HepG2 (cell line): ENCODE measurements around the gene SEZ6. TPM values are rescaled to one million over a fixed set of nuclear protein-coding genes. Genes with fewer than 3 reads are reported as not detected.

Experiments
- ATAC-seq: fragments of 200-7000 bp; cut with Tn5 transposase; 3 replicates; pipeline ENCODE4 v1.9.1; 2020; ENCODE audit warnings: mild to moderate bottlenecking, moderate library complexity
- BruUV-seq: library from RNA; stranded (reverse); fragments of 400-500 nt; replicated peaks from 2 replicates; lab custom pipeline; 2021; lab: Mats Ljungman, UMichigan
- CTCF ChIA-PET: fragments of 300-600 bp; formaldehyde crosslinking; extraction: SDS; loops from one replicate; lab custom pipeline; 2021; ENCODE audit warnings: low total read pairs, inconsistent platforms, low intra/inter-chr PET ratio; lab: Yijun Ruan, JAX
- POLR2A ChIA-PET: fragments of 350-600 bp; sonication (Branson Sonifier 250); formaldehyde crosslinking; loops from one replicate; lab custom pipeline; 2020; ENCODE audit warnings: antibody characterized with exemption, inconsistent platforms; lab: Yijun Ruan, JAX
- DNase-seq: peaks from one replicate; pipeline ENCODE4 v3.0.0-alpha.2; 2015; ENCODE audit warnings: low spot score
- FAIRE-seq: peaks from 3 replicates; lab custom pipeline; 2011; peaks lifted over from hg19 to GRCh38; lab: Jason Lieb, UNC
- H2AFZ ChIP-seq: one replicate; pipeline ENCODE4 v1.6.1; 2011; ENCODE audit warnings: low read length, inconsistent platforms
- H3K27ac ChIP-seq: fragments of 300-600 bp; 3 replicates; pipeline ENCODE4 v1.8.0; 2011; ENCODE audit warnings: mixed run types, mild to moderate bottlenecking, mixed read lengths, low read length, inconsistent platforms; ENCODE audit not compliant: insufficient read depth; ENCODE audit errors: extremely low read length
- H3K27me3 ChIP-seq, 2 experiments: fragments of 200-600 bp in 1 of 2; 2 replicates in 1 of 2; 3 replicates in 1 of 2; pipeline versions ENCODE4 v1.6.0 to v1.8.0; 2011; ENCODE audit warnings: low read length in 2 of 2, mild to moderate bottlenecking in 2 of 2, moderate library complexity in 2 of 2, inconsistent platforms in 1 of 2; ENCODE audit not compliant: insufficient read depth in 2 of 2, control insufficient read depth in 1 of 2
- H3K36me3 ChIP-seq, 2 experiments: fragments of 200-600 bp in 1 of 2; replicated peaks in 1 of 2; 2 replicates in 1 of 2; 3 replicates in 1 of 2; pipeline versions ENCODE4 v1.5.1 to v1.8.0; 2011; ENCODE audit warnings: low read length in 2 of 2, inconsistent platforms in 1 of 2; ENCODE audit not compliant: insufficient read depth in 2 of 2, control insufficient read depth in 1 of 2
- H3K4me1 ChIP-seq: 2 replicates; pipeline ENCODE4 v1.5.1; 2012; ENCODE audit warnings: low read length, inconsistent platforms; ENCODE audit not compliant: insufficient read depth
- H3K4me2 ChIP-seq: 2 replicates; pipeline ENCODE4 v1.6.0; 2011; ENCODE audit warnings: low read depth, low read length, inconsistent platforms
- H3K4me3 ChIP-seq, 3 experiments: fragments of 200-600 bp in 1 of 3; sonication (generic), shearing (Covaris generic) in 1 of 3; replicated peaks in 1 of 3; 2 replicates each; pipeline ENCODE4 v1.5.1; 2011 to 2016; ENCODE audit warnings: low read length in 3 of 3, inconsistent platforms in 2 of 3, low read depth in 2 of 3, mild to moderate bottlenecking in 2 of 3, control low read depth in 1 of 3, mixed read lengths in 1 of 3; ENCODE audit not compliant: insufficient read depth in 1 of 3
- H3K79me2 ChIP-seq: one replicate; pipeline ENCODE4 v1.6.1; 2011; ENCODE audit warnings: low read length, inconsistent platforms; ENCODE audit not compliant: insufficient read depth
- H3K9ac ChIP-seq: 2 replicates; pipeline ENCODE4 v1.6.0; 2011; ENCODE audit warnings: mild to moderate bottlenecking, low read depth, low read length, inconsistent platforms; ENCODE audit not compliant: insufficient read depth
- H3K9me3 ChIP-seq: 2 replicates; pipeline ENCODE4 v1.5.1; 2012; ENCODE audit warnings: mild to moderate bottlenecking, low read length
- H4K20me1 ChIP-seq: 2 replicates; pipeline ENCODE4 v1.6.0; 2011; ENCODE audit warnings: inconsistent platforms, mild to moderate bottlenecking, low read length, moderate library complexity; ENCODE audit not compliant: insufficient read depth
- ATF5 ChIP-seq: sonication (generic); formaldehyde crosslinking; IDR thresholded peaks from 2 replicates; pipeline ENCODE4 v1.4.0; 2020; ENCODE audit warnings: mild to moderate bottlenecking, low read depth, missing genetic modification reagents
- BCL6 ChIP-seq: IDR thresholded peaks from 2 replicates; pipeline ENCODE4 v1.6.1; 2016; ENCODE audit warnings: missing genetic modification reagents, missing compliant biosample characterization
- CREB1 ChIP-seq, 2 experiments: fragments of 450-650 bp in 1 of 2; IDR thresholded peaks; 2 replicates each; pipeline ENCODE4 v1.6.1; 2016 to 2017; ENCODE audit warnings: control low read depth in 1 of 2, mild to moderate bottlenecking in 1 of 2, missing compliant biosample characterization in 1 of 2, missing genetic modification characterization in 1 of 2
- MAFF ChIP-seq: IDR thresholded peaks from 2 replicates; pipeline ENCODE4 v1.6.1; 2011; ENCODE audit warnings: low read depth, low read length, improper control_type of control experiment
- MTF2 ChIP-seq: sonication (generic); formaldehyde crosslinking; IDR thresholded peaks from 2 replicates; pipeline ENCODE4 v1.5.0; 2020; ENCODE audit warnings: missing genetic modification reagents, borderline replicate concordance
- PAWR ChIP-seq: sonication (generic); formaldehyde crosslinking; IDR thresholded peaks from 2 replicates; pipeline ENCODE4 v1.4.0; 2020; ENCODE audit warnings: missing genetic modification reagents, mild to moderate bottlenecking, borderline replicate concordance
- RORA ChIP-seq: sonication (generic); formaldehyde crosslinking; IDR thresholded peaks from 2 replicates; pipeline ENCODE4 v1.5.0; 2020; ENCODE audit warnings: mild to moderate bottlenecking, missing genetic modification reagents, moderate library complexity
- SKI ChIP-seq: fragments of 450-650 bp; IDR thresholded peaks from one replicate; pipeline ENCODE4 v1.6.1; 2018; ENCODE audit warnings: mild to moderate bottlenecking; ENCODE audit not compliant: partially characterized antibody
- TFDP2 ChIP-seq: sonication (generic); formaldehyde crosslinking; IDR thresholded peaks from 2 replicates; pipeline ENCODE4 v1.4.0; 2020; ENCODE audit warnings: missing genetic modification reagents
- ZBTB2 ChIP-seq: sonication (generic); formaldehyde crosslinking; IDR thresholded peaks from 2 replicates; pipeline ENCODE4 v1.8.0; 2022; ENCODE audit warnings: low read depth, missing genetic modification reagents
- ZNF253 ChIP-seq: sonication (generic); formaldehyde crosslinking; IDR thresholded peaks from 2 replicates; pipeline ENCODE4 v1.8.0; 2022; ENCODE audit warnings: mild to moderate bottlenecking, missing genetic modification reagents, borderline replicate concordance
- ZNF577 ChIP-seq: sonication (generic); formaldehyde crosslinking; IDR thresholded peaks from 2 replicates; pipeline ENCODE4 v1.4.0; 2020; ENCODE audit warnings: mild to moderate bottlenecking, low read depth, missing genetic modification reagents, borderline replicate concordance
- ZNF616 ChIP-seq: sonication (generic); formaldehyde crosslinking; IDR thresholded peaks from 2 replicates; pipeline ENCODE4 v1.5.0; 2020; ENCODE audit warnings: low read depth, mild to moderate bottlenecking, missing genetic modification reagents
- ZNF678 ChIP-seq: sonication (generic); formaldehyde crosslinking; IDR thresholded peaks from 2 replicates; pipeline ENCODE4 v1.4.0; 2020; ENCODE audit warnings: mild to moderate bottlenecking, missing genetic modification reagents
- WGBS: methylation state at CpG from one replicate; pipeline ENCODE4 v1.1.6; 2017; ENCODE audit warnings: low lambda C conversion rate; 5-methylcytosine and 5-hydroxymethylcytosine counted together
- in situ Hi-C: cut with HindIII; loops from 2 replicates; pipeline ENCODE4 v1.10.0; 2017; ENCODE audit warnings: low pct_unique_long_range_greater_than_20kb; ENCODE audit not compliant: extremely low pct_ligation_motif_present
- intact Hi-C: fragments of 100-400 bp; cut with micrococcal nuclease; formaldehyde crosslinking; loops from one replicate; pipeline ENCODE4 v1.10.0; 2022; ENCODE audit not compliant: unreplicated experiment
- polyA plus RNA-seq, 8 experiments: library from polyadenylated mRNA; depleted of rRNA in 3 of 8; stranded (reverse) in 7 of 8; unstranded in 1 of 8; fragments of >200 nt; fragmentation: Illumina TruSeq in 4 of 8; extraction: Trizol in 4 of 8; gene quantifications; 2 replicates each; pipeline versions ENCODE4 v1.2.1 to v1.2.3, GENCODE V29; 2011 to 2016; ENCODE audit warnings: low read depth in 4 of 8, missing spikeins in 1 of 8, mixed read lengths in 1 of 8; ENCODE audit not compliant: insufficient read depth in 1 of 8
- total RNA-seq, 5 experiments: library from RNA; depleted of rRNA; stranded (reverse); fragments of >200 nt; fragmentation: Illumina TruSeq; extraction: Trizol; gene quantifications; 2 replicates each; pipeline ENCODE4 v1.2.3, GENCODE V29; 2016; ENCODE audit warnings: low read depth in 1 of 5

SEZ6 gene
- total and polyA plus RNA-seq, 2 of the 13 experiments (the other 11 are each of a cell fraction or from before 2014, with no cell fraction given): not detected

DNA sequence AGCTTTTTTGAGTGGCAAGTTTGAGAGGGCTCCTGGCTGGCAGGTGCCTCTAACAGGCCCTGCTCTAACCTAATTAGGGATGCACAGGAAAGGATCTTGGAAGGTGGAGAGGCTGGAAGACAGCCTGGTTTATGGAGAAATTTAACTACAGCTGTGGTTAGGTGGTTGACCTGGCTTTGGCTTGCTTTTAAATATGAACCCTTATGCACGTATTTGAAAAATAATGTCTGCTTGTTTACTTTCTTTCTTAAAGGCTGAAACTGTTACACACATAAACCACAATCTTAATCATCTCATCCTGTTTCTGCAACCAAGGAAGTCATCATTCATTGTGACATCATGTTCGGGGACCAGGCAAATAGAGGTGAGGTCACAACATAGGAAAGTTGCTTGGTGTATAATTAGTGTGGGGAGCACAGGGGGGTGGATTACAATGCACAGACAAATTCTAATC is 79.9 kb downstream of the SEZ6 start:
- H3K79me2 ChIP-seq: peaks cover 42% of the 10 kb centered on the region
- no peak for ATAC-seq
- no peaks in the 10 kb centered on the region for H3K9me3 ChIP-seq
- DNase-seq: no peak
- BruUV-seq: no TSS peak
- peaks cover 23 to 66% of the 10 kb centered on the region in 2 experiments for H3K36me3 ChIP-seq
- CTCF ChIA-PET: no interaction called here
- H3K9ac ChIP-seq: no peak overlapping the region
- POLR2A ChIA-PET: no interaction called here
- in situ Hi-C loops (no loop called here), intact Hi-C loops (loop anchor here (10.0 kb wide), 1 partner anchor 1841 kb away; no protein-coding TSS in a partner anchor)
- no peak overlapping the region for H3K4me3 ChIP-seq
- peaks cover 7% of the 10 kb centered on the region; the same call in 1 of the 2 replicates for H4K20me1 ChIP-seq
- TF ChIP-seq CREB1 (IDR thresholded peaks at IDR 0.05) (0 out of 2 replicates have a peak, but pooled peaks have one; percentile 28), CREB1 (CRISPR knock-in tag; IDR thresholded peaks at IDR 0.05) (no peak), ZNF616 (CRISPR knock-in tag) (no peak)
- FAIRE-seq: no peak
- WGBS: 98% methylated on average over 2 of the region's 2 CpGs
- H3K27me3 ChIP-seq: no peaks in the 10 kb centered on the region
- H3K4me2 ChIP-seq: no peak overlapping the region
- H2AFZ ChIP-seq: no peak overlapping the region
- H3K27ac ChIP-seq: no peak overlapping the region
- no peaks in the 10 kb centered on the region for H3K4me1 ChIP-seq

- Histone ChIP-seq H3K79me2 (no peaks in the 10 kb centered on the region), H3K36me3 (peaks cover 45 to 87% of the 10 kb centered on the region in 2 experiments), H3K27ac (no peak overlapping the region), H3K9ac (no peak overlapping the region), H4K20me1 (no peaks in the 10 kb centered on the region), H2AFZ (no peak overlapping the region), H3K27me3 (no peaks in the 10 kb centered on the region), H3K9me3 (no peaks in the 10 kb centered on the region), H3K4me3 (no peak overlapping the region), H3K4me1 (no peaks in the 10 kb centered on the region), H3K4me2 (no peak overlapping the region)
- CTCF ChIA-PET: no interaction called here
- ATAC-seq (no peak), DNase-seq (no peak), FAIRE-seq (no peak)
- POLR2A ChIA-PET: no interaction called here
- in situ Hi-C loops: no loop called here
- intact Hi-C loops: loop anchor here (10.0 kb wide), 1 partner anchor 1835 kb away; no protein-coding TSS in a partner anchor
- no TSS peak for BruUV-seq
- TF ChIP-seq MTF2 (CRISPR knock-in tag) (no peak), SKI (no peak), ZBTB2 (CRISPR knock-in tag) (no peak), ATF5 (CRISPR knock-in tag) (no peak), TFDP2 (CRISPR knock-in tag) (no peak), ZNF678 (no peak), PAWR (no peak), ZNF253 (CRISPR knock-in tag) (no peak), ZNF577 (CRISPR knock-in tag) (no peak), BCL6 (CRISPR knock-in tag) (no peak), RORA (CRISPR knock-in tag) (no peak), MAFF (no peak)
These were observed 85.6 kb downstream of the SEZ6 start for GRCh38 chr17:28920201-28920600.
